GM23338 (cell line): Measurements from ENCODE around the gene PRUNE2.

Experiments
- CREB1 ChIP-seq: fragments of 250-450 bp; sonication (Bioruptor Pico); IDR thresholded peaks from 2 replicates; pipeline ENCODE4 v1.5.0; 2020; ENCODE audit warnings: low read depth, mild to moderate bottlenecking, moderate library complexity
- ETS1 ChIP-seq: IDR thresholded peaks from 2 replicates; pipeline ENCODE4 v1.6.1; 2016; ENCODE audit warnings: antibody characterized with exemption
- EZH2 ChIP-seq: fragments of 200-600 bp; sonication (generic); IDR thresholded peaks from one replicate; pipeline ENCODE4 v1.8.0; 2017; ENCODE audit warnings: antibody characterized with exemption, mild to moderate bottlenecking, low read depth; ENCODE audit not compliant: unreplicated experiment
- EZH2phosphoT487 ChIP-seq: fragments of 200-600 bp; sonication (generic); IDR thresholded peaks from one replicate; pipeline ENCODE4 v1.8.1; 2018; ENCODE audit warnings: antibody characterized with exemption; ENCODE audit not compliant: unreplicated experiment
- JUNB ChIP-seq: IDR thresholded peaks from one replicate; pipeline ENCODE4 v1.6.1; 2016; ENCODE audit warnings: antibody characterized with exemption; ENCODE audit not compliant: unreplicated experiment
- POLR2AphosphoS5 ChIP-seq: IDR thresholded peaks from 2 replicates; pipeline ENCODE4 v1.6.1; 2016; ENCODE audit warnings: antibody characterized with exemption, low read depth
- REST ChIP-seq: IDR thresholded peaks from one replicate; pipeline ENCODE4 v1.6.1; 2018; ENCODE audit warnings: antibody characterized with exemption; ENCODE audit not compliant: unreplicated experiment
- STAT1 ChIP-seq: IDR thresholded peaks from one replicate; pipeline ENCODE4 v1.6.1; 2016; ENCODE audit warnings: antibody characterized with exemption; ENCODE audit not compliant: unreplicated experiment
- ZNF331 ChIP-seq: fragments of 250-450 bp; sonication (Bioruptor Pico); IDR thresholded peaks from 2 replicates; pipeline ENCODE4 v1.5.0; 2020; ENCODE audit warnings: low read depth, mild to moderate bottlenecking, moderate library complexity
- ZNF462 ChIP-seq: fragments of 250-450 bp; sonication (Bioruptor Pico); IDR thresholded peaks from 2 replicates; pipeline ENCODE4 v1.5.0; 2020; ENCODE audit warnings: mild to moderate bottlenecking, moderate library complexity
- TF ChIP-seq, protein P1 (sequence below), 2 experiments: fragments of 200-600 bp in 1 of 2; sonication (generic) in 1 of 2; conservative IDR thresholded peaks; 2 replicates each; pipeline versions ENCODE4 v1.5.1 to v1.6.1; 2016 to 2017; ENCODE audit warnings: antibody characterized with exemption in 2 of 2, low read depth in 2 of 2, mild to moderate bottlenecking in 2 of 2, moderate library complexity in 1 of 2

DNA sequence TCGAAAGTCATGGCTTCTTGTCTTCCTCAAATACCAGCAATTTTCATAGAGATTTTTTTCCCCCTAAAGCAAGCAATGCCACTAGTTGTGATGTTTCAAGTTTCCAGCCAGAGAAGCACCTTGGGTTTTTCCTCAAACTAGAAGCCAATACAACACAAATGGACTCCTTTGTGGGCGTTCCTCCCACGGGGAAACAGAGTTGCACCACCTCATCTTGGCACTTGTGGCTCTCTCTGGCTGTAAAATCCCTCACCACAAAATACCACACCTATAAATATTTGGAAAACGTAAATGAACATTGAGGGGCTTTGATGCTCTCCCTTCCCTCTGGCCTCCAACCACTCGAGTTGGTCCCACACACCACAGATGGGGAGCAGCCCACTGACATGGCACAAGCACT, 208.8 kb downstream of the PRUNE2 start:
- TF ChIP-seq STAT1 (no peak), EZH2 (no peak), REST (no peak), POLR2AphosphoS5 (no peak), EZH2phosphoT487 (no peak), CREB1 (no peak), ZNF462 (no peak), ETS1 (no peak), JUNB (no peak), ZNF331 (no peak)
- TF ChIP-seq, protein P1, sequence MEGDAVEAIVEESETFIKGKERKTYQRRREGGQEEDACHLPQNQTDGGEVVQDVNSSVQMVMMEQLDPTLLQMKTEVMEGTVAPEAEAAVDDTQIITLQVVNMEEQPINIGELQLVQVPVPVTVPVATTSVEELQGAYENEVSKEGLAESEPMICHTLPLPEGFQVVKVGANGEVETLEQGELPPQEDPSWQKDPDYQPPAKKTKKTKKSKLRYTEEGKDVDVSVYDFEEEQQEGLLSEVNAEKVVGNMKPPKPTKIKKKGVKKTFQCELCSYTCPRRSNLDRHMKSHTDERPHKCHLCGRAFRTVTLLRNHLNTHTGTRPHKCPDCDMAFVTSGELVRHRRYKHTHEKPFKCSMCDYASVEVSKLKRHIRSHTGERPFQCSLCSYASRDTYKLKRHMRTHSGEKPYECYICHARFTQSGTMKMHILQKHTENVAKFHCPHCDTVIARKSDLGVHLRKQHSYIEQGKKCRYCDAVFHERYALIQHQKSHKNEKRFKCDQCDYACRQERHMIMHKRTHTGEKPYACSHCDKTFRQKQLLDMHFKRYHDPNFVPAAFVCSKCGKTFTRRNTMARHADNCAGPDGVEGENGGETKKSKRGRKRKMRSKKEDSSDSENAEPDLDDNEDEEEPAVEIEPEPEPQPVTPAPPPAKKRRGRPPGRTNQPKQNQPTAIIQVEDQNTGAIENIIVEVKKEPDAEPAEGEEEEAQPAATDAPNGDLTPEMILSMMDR (conservative IDR thresholded peaks at IDR 0.05; ENCODE audit: low read depth in 2 of 2), result no peak
